ENCODE results near the gene OTOA. TPM values are rescaled to one million over a fixed set of nuclear protein-coding genes. Genes with fewer than 3 reads are reported as not detected.

OTOA gene
- total and polyA plus RNA-seq, 2 of the 8 experiments (the other 6 are each of a cell fraction or from before 2014, with no cell fraction given) = 0.06 to 0.32 TPM

GRCh38 chr16:21618281-21618680, 45.5 kb upstream of the OTOA start:
- Histone ChIP-seq H2BK5ac (ENCODE audit: low read depth, low read length) (no peak overlapping the region), H4K5ac (ENCODE audit: insufficient read length, low read depth, low read length) (no peak overlapping the region), H2BK15ac (ENCODE audit: low read length) (no peak overlapping the region), H2BK20ac (ENCODE audit: low read length) (no peak overlapping the region), H3K4me2 (ENCODE audit: insufficient read depth in 1 of 2, low read depth in 2 of 2, low read length in 2 of 2) (no peak overlapping the region), H4K91ac (replicated peaks; ENCODE audit: insufficient read length, low read length) (no peak overlapping the region), H4K8ac (ENCODE audit: extremely low read depth, insufficient read depth, low read length) (no peak overlapping the region), H3K79me2 (ENCODE audit: control insufficient read depth in 1 of 2, insufficient read depth in 2 of 2, low read length in 2 of 2) (peaks cover 0 to 39% of the 10 kb centered on the region in 2 experiments; a peak in 2 of 4 replicates), H3K79me1 (ENCODE audit: low read depth, low read length) (peaks cover 2% of the 10 kb centered on the region), H3K18ac (ENCODE audit: extremely low read depth, low read length) (no peak overlapping the region), H3K4me1 (replicated peaks in 1 of 4; ENCODE audit: control insufficient read depth in 3 of 4, insufficient read depth in 4 of 4, low read length in 3 of 4) (no peaks in the 10 kb centered on the region), H2BK12ac (ENCODE audit: low read depth, low read length) (no peak overlapping the region), H3K4ac (replicated peaks; ENCODE audit: insufficient read length, low read depth, low read length) (no peak overlapping the region), H2AFZ (ENCODE audit: low read length) (no peak overlapping the region), H3K56ac (replicated peaks; ENCODE audit: insufficient read length, low read depth, low read length) (no peak overlapping the region), H3K27ac (ENCODE audit: low read depth, low read length) (no peak overlapping the region), H2AK5ac (ENCODE audit: low read depth, low read length) (no peak overlapping the region), H2BK120ac (replicated peaks; ENCODE audit: low read depth, low read length) (no peak overlapping the region), H3K4me3 (ENCODE audit: extremely low read depth in 1 of 4, insufficient read depth in 2 of 4, low read depth in 3 of 4, low read length in 4 of 4) (no peak overlapping the region), H3K9me3 (ENCODE audit: insufficient read depth in 2 of 2, low read depth in 1 of 2, low read length in 1 of 2) (no peaks in the 10 kb centered on the region), H3K9ac (replicated peaks in 1 of 4; ENCODE audit: extremely low read depth in 1 of 4, low read depth in 3 of 4, low read length in 3 of 4) (no peak overlapping the region), H4K20me1 (replicated peaks in 1 of 2; ENCODE audit: control insufficient read depth in 1 of 2, insufficient read depth in 2 of 2, low read length in 2 of 2) (no peaks in the 10 kb centered on the region), H3K27me3 (replicated peaks in 1 of 4; ENCODE audit: control insufficient read depth in 3 of 4, extremely low read depth in 1 of 4, insufficient read depth in 3 of 4, low read length in 3 of 4) (no peaks in the 10 kb centered on the region), H3K23me2 (ENCODE audit: low read depth, low read length) (no peaks in the 10 kb centered on the region; the same call in 1 of the 2 replicates), H3K36me3 (ENCODE audit: control insufficient read depth in 2 of 4, insufficient read depth in 4 of 4, low read length in 3 of 4) (peaks cover 0 to 12% (median 3%) of the 10 kb centered on the region in 4 experiments; a peak in 2 of 8 replicates), H3K14ac (ENCODE audit: insufficient read length) (no peak overlapping the region), H3K23ac (ENCODE audit: insufficient read length) (no peak overlapping the region)
- CTCF ChIA-PET (ENCODE audit: partially characterized antibody) = interaction anchor here (1.6 kb wide), 1 partner anchor 19 kb away, joined by 3 read pairs; no protein-coding TSS in a partner anchor
- DNase-seq (ENCODE audit: low read depth in 1 of 2, low spot score in 2 of 2) (no peak), FAIRE-seq (no peak)
- no peak for TF ChIP-seq POU5F1 (IDR thresholded peaks at IDR 0.05; ENCODE audit: low read depth, low read length)
- no peak for TF ChIP-seq CEBPB (IDR thresholded peaks at IDR 0.05; ENCODE audit: low read depth, low read length)
- TF ChIP-seq ASH2L (IDR thresholded peaks at IDR 0.05; ENCODE audit: low read length) = no peak
- TF ChIP-seq BRCA1 (IDR thresholded peaks at IDR 0.05; ENCODE audit: low read depth, low read length) = no peak
- no peak for TF ChIP-seq CHD2 (IDR thresholded peaks at IDR 0.05; ENCODE audit: low read length)
- no peak for TF ChIP-seq CHD1 (IDR thresholded peaks at IDR 0.05; ENCODE audit: low read depth, low read length)
- TF ChIP-seq CBX5 (IDR thresholded peaks at IDR 0.05; ENCODE audit: low read depth, low read length) = no peak
- WGBS, 2 experiments (ENCODE audit: extremely low coverage in 1 of 2, insufficient coverage in 1 of 2, insufficient read length in 1 of 2, insufficient replicate concordance in 2 of 2, low coverage in 1 of 2, low lambda C conversion rate in 2 of 2, missing lambda C conversion rate in 1 of 2) = 92 to 100% methylated on average over 1 to 5 of the region's 5 CpGs
- POLR2A ChIA-PET (ENCODE audit: partially characterized antibody) = interaction anchor here (1.8 kb wide), 1 partner anchor 14 kb away, joined by 5 read pairs; no protein-coding TSS in a partner anchor

Measured in H1 (cell line).